HG03097 (cell line): ENCODE data around the gene TBX5.
"Not testable (repeated sequence)": the region's sequence is repeated elsewhere in the genome, so short reads cannot be mapped to it uniquely, and the experiment has no call there.

ENCODE experiments used
- ATAC-seq: cut with Tn5 transposase; IDR thresholded peaks from one replicate; pipeline ENCODE4 v1.9.1; 2021; ENCODE audit not compliant: unreplicated experiment, low FRiP score

Gene TBX5

GRCh38 chr12:114393569-114393968 is 12.4 kb downstream of the TBX5 start:
- no peak for ATAC-seq

GRCh38 chr12:114392909-114393308 is 13.0 kb downstream of the TBX5 start:
- ATAC-seq, result no peak

GRCh38 chr12:114391088-114391487 is 14.9 kb downstream of the TBX5 start:
- no peak for ATAC-seq

GRCh38 chr12:114384739-114385138 is 21.2 kb downstream of the TBX5 start:
- ATAC-seq, result no peak

- no peak for ATAC-seq
Observed at GRCh38 chr12:114381177-114381576, 24.8 kb downstream of the TBX5 start.

DNA sequence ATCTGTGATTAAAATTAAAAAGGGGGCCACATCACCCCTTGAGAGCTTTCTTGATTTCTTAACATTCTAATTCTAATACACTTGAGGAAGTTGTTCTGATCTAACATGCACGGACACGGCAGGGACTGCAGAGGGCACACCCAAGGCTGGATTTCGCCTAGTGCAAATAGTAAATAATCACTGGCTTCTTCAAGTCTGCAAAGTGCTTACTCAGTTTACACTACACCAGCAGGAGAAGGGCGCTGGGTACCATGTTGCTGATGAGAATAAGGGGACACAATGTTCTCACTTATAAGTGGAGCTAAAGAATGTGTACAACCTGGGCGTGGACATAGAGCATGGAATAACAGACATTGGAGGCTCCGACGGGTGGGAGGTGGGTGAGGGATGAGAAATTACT is 34.2 kb downstream of the TBX5 start:
- no peak for ATAC-seq

- no peak for ATAC-seq
Observed at GRCh38 chr12:114371250-114371649, 34.7 kb downstream of the TBX5 start.

DNA sequence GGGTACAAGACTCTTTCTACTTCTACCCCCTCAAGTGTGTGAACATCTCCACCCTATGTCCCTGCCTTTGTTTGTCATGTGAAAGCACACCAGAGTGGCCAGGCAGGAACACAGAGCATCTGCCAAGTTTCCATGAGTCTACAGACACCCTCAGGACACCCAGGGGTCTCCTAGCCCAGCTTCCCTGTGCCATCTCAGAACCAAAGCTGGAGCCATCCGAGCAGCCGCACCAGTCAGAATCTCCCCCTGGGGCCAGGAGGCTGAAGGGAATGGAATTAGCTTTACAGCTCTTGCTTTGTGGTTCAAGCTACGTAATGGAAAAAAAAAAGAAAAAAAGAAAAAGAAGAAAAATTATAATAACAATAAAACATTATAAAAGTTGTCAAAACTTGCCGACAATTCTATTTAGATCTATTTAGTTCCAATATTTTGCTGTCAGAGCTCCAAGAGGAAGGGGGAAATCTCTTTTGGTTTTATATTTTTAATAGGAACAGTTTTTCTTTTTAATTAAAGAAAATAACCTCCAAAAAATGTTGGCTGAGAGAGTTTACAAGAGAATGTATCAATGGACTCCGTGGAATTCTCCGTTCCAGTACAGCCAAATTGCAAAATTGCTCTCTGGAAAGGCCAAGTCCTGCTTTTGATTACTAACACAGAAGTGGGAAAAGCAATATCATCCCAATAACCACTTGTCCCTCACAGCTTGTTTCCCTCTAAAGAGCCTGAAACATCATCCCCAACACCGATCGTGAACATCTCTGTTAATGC is 37.1 kb downstream of the TBX5 start:
- no peak for ATAC-seq

GRCh38 chr12:114361992-114362391 is 44.0 kb downstream of the TBX5 start:
- no peak for ATAC-seq

- ATAC-seq, result no peak
Observed at GRCh38 chr12:114361545-114361944, 44.4 kb downstream of the TBX5 start.

- no peak for ATAC-seq
Observed at GRCh38 chr12:114360485-114360884, 45.5 kb downstream of the TBX5 start.

DNA sequence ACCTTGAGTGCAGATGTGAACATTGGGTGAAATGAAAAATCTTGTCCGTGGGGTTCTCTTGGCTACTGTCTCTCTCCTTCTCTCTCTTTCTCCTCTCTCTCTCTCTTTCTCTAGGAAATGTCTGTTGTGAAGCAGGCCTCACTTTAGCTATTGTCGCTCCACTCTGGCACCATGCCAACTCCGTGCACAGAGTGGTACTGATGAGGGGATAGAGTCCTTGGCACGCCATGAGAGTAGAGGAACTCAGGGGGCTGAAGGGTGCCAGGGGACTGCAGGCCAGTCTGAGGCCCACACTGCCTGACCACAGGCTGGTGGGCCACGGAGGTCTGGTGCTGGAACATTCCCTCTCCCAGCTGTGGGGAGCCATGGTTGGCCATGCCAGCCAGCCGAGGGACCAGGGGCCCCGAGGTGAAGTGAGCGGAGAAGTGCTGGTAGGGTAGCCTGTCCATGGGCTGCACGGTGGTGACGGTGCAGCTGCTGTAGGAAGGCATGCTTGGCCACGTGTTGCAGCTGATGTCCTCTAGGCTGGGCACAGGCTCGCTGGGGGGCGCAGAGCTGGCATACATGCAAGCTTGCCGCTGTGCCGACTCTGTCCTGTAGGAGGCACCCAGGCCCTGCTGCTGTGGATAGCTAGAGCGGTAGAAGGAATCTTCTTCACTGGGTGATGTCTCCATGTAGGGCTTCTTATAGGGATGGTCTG is 50.4 kb downstream of the TBX5 start:
- ATAC-seq, result no peak

DNA sequence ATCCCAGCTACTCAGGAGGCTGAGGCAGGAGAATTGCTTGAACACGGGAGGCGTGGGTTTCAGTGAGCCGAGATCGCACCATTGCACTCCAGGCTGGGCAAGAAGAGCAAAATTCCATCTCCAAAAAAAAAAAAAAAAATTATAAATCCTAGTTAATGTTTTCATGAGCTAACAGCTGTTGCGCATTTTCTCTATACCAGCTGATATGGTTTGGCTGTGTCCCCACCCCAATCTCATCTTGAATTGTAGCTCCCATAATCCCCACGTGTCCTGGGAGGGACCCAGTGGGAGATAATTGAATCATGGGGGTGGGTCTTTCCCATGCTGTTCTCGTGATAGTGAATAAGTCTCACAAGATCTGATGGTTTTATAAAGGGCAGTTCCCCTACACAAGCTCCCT is 56.7 kb downstream of the TBX5 start:
- not testable (repeated sequence) for ATAC-seq

GRCh38 chr12:114347861-114348260 is 58.1 kb downstream of the TBX5 start:
- no peak for ATAC-seq

- ATAC-seq, result no peak
Observed at GRCh38 chr12:114344831-114345230, 61.1 kb downstream of the TBX5 start.

DNA sequence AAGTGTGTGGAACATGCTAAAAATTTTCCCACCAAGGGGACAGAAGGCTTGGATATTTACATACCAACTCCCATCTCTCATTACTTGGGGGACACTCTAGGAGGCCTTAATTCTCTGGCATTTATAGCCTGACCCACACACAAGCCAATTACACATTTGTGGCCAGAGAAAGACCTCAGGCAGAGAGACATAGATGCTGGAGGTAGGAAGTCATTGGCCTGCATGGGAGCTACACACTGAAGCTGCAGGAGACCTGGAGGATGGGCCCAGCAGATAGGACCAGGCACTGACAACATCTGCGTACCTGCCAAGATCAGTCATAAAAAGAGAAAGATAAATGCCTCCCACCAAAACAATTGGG is 61.7 kb downstream of the TBX5 start:
- no peak for ATAC-seq

- no peak for ATAC-seq
Observed at GRCh38 chr12:114343585-114344302, 62.2 kb downstream of the TBX5 start.

DNA sequence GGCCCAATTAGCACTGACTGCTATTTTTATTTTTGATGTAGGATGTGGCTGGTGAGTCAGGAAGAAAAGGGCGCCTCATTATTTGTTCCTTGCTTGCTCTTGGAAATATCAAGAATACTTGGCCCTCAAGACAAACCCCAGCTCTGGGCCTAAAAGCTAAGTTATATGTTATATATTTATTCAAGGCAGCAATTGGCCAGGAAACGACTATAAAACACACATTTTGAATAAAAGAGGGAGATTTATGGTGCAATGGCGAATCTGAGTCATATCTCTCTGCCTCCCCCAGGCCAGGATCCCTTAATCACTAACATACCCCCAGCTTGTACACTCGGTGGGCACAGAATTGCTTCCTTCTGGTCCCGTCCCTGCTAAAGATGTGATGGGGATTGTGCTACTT is 63.3 kb downstream of the TBX5 start:
- no peak for ATAC-seq

DNA sequence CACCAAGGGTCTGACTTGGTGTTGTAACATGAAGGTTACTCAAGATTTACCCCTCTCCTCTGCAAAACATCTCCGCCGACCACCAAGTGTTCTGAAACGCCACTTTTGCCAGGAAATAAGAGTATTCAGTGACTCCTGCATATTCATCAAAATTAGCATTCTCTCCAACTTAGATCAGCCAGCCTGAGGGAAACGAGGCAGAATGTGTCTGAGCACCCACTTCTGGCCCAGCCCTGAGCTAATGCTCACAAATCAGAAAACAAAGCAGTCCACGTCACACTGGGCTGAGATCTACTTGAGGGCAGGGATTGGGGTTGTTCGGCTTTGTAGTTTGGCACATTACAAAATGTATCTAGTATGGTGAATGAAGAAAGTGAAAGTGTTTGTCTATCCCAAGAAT is 64.3 kb downstream of the TBX5 start:
- ATAC-seq, result no peak

DNA sequence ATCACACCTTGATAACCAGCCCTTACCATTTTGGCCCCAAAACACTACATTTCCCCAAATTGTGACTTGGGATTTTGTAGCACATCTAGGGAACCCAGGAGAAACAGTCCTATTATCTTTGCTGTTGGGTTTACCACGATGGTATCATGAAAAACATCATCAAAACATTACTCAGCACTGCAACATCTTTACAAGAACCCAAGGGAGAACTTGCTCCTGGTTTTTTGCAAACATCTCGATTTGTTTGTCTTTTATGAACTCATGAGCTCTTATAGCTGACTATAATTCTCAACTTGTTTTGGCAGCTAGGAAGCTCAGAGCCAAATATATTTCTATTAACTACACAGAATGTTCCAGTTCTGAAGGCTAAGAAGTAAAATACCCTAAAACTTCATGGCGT is 65.7 kb downstream of the TBX5 start:
- ATAC-seq, result no peak

GRCh38 chr12:114339626-114340025 is 66.3 kb downstream of the TBX5 start:
- ATAC-seq, result no peak

- no peak for ATAC-seq
Observed at GRCh38 chr12:114335607-114336006, 70.3 kb downstream of the TBX5 start.
